Mammary epithelial cell (primary cell): Measurements from ENCODE around the gene AP2B1.

Source experiments
- EZH2 ChIP-seq: IDR thresholded peaks from 2 replicates; pipeline ENCODE4 v1.6.1; 2012; ENCODE audit warnings: low read length, inconsistent platforms, borderline replicate concordance
- TF ChIP-seq, protein P1 (sequence below), 2 donors: IDR thresholded peaks in 1 of 2; conservative IDR thresholded peaks in 1 of 2; 2 replicates each; pipeline ENCODE4 v1.5.1; 2011 to 2012; ENCODE audit warnings: inconsistent platforms in 2 of 2, low read length in 2 of 2, mild to moderate bottlenecking in 2 of 2, control low read depth in 1 of 2, low read depth in 1 of 2; ENCODE audit not compliant: insufficient read depth in 1 of 2; ENCODE audit errors: extremely low read depth in 1 of 2

DNA sequence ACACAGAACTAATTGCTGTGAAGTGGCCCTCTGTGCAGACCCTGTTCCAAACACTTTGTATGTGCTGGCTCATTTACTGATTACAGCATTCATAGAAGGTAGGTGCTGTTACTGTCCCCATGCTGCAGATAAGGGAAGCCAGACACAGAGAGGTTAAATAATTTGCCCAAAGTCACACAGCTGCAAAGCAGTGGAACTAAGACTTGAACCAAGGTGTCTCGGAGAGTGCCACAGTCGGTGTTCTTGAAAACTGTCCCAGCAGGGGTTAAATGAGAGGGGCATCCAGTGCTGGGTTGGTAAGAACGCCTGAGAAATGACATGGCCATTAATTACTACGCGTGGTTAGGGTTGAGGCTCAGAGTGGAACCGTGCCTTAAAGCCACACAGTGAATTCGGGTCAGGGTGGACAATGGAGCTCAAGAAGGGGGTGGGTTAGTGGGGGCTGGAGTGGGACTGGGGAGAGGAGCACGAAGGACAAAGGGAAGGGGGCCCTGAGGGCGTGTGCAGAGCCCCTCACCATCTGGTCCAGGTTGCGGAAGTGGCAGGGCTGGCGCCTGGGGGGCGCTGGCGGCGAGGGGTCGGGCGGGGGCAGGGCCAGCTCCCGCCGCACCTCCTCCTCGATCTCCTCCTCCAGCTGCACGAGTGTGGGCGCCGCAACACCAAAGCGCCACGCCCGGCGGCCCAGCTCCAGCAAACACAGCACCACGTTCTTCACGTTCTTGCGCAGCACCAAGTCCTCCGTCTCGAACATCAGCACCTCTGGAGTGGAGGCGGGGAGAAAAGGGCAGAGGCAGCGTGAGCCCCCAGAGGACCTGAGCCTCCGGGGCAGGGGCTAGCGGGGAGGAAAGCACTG is 162.7 kb downstream of the AP2B1 start:
- TF ChIP-seq, protein P1, sequence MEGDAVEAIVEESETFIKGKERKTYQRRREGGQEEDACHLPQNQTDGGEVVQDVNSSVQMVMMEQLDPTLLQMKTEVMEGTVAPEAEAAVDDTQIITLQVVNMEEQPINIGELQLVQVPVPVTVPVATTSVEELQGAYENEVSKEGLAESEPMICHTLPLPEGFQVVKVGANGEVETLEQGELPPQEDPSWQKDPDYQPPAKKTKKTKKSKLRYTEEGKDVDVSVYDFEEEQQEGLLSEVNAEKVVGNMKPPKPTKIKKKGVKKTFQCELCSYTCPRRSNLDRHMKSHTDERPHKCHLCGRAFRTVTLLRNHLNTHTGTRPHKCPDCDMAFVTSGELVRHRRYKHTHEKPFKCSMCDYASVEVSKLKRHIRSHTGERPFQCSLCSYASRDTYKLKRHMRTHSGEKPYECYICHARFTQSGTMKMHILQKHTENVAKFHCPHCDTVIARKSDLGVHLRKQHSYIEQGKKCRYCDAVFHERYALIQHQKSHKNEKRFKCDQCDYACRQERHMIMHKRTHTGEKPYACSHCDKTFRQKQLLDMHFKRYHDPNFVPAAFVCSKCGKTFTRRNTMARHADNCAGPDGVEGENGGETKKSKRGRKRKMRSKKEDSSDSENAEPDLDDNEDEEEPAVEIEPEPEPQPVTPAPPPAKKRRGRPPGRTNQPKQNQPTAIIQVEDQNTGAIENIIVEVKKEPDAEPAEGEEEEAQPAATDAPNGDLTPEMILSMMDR (conservative IDR thresholded peaks at IDR 0.05 in 1 of 2, IDR thresholded peaks at IDR 0.05 in 1 of 2; ENCODE audit: extremely low read depth in 1 of 2, insufficient read depth in 1 of 2, low read depth in 1 of 2, low read length in 2 of 2), result no peak
- TF ChIP-seq EZH2, result no peak
